Measurements from ENCODE around the gene NRXN3.

Gene NRXN3

GRCh38 chr14:79246173-79246572 lies 1076.0 kb downstream of the NRXN3 start:
- no peak for DNase-seq (ENCODE audit: low spot score)

- DNase-seq (ENCODE audit: low spot score), result no peak
These were observed 1078.0 kb downstream of the NRXN3 start for GRCh38 chr14:79248126-79248525.

GRCh38 chr14:79248771-79249170 lies 1078.6 kb downstream of the NRXN3 start:
- DNase-seq (ENCODE audit: low spot score), result no peak

GRCh38 chr14:79251278-79251677 lies 1081.1 kb downstream of the NRXN3 start:
- no peak for DNase-seq (ENCODE audit: low spot score)

GRCh38 chr14:79253576-79253975 lies 1083.4 kb downstream of the NRXN3 start:
- DNase-seq (ENCODE audit: low spot score), result peak; percentile 39

- DNase-seq (ENCODE audit: low spot score), result no peak
These were observed 1084.0 kb downstream of the NRXN3 start for GRCh38 chr14:79254069-79254775.

GRCh38 chr14:79256380-79256779 lies 1086.2 kb downstream of the NRXN3 start:
- DNase-seq (ENCODE audit: low spot score), result no peak

GRCh38 chr14:79260406-79260805 lies 1090.2 kb downstream of the NRXN3 start:
- peak; percentile 45 for DNase-seq (ENCODE audit: low spot score)

- no peak for DNase-seq (ENCODE audit: low spot score)
These were observed 1095.3 kb downstream of the NRXN3 start for GRCh38 chr14:79265366-79265946.

GRCh38 chr14:79270361-79270760 lies 1100.2 kb downstream of the NRXN3 start:
- DNase-seq (ENCODE audit: low spot score), result no peak

GRCh38 chr14:79271122-79271521 lies 1100.9 kb downstream of the NRXN3 start:
- no peak for DNase-seq (ENCODE audit: low spot score)

- DNase-seq (ENCODE audit: low spot score), result no peak
These were observed 1104.6 kb downstream of the NRXN3 start for GRCh38 chr14:79274641-79275291.

- no peak for DNase-seq (ENCODE audit: low spot score)
These were observed 1105.1 kb downstream of the NRXN3 start for GRCh38 chr14:79275292-79275655.

- no peak for DNase-seq (ENCODE audit: low spot score)
These were observed 1108.2 kb downstream of the NRXN3 start for GRCh38 chr14:79278286-79278797.

- peak; percentile 70 for DNase-seq (ENCODE audit: low spot score)
These were observed 1108.8 kb downstream of the NRXN3 start for GRCh38 chr14:79278798-79279644.

GRCh38 chr14:79279645-79280597 lies 1109.7 kb downstream of the NRXN3 start:
- peak; percentile 30 for DNase-seq (ENCODE audit: low spot score)

GRCh38 chr14:79281244-79282152 lies 1111.3 kb downstream of the NRXN3 start:
- DNase-seq (ENCODE audit: low spot score), result no peak

- no peak for DNase-seq (ENCODE audit: low spot score)
These were observed 1114.4 kb downstream of the NRXN3 start for GRCh38 chr14:79284621-79285020.

GRCh38 chr14:79285263-79285662 lies 1115.1 kb downstream of the NRXN3 start:
- DNase-seq (ENCODE audit: low spot score), result no peak

- DNase-seq (ENCODE audit: low spot score), result no peak
These were observed 1117.8 kb downstream of the NRXN3 start for GRCh38 chr14:79287976-79288375.

All from putamen (tissue), 1 donor.